Activated gamma-delta T cell treated with Interleukin-2 at 50 U/mL for 16 hours (primary cell): Measurements from ENCODE around the gene GDF2.

Experiments used
- DNase-seq: peaks from one replicate; pipeline ENCODE4 v3.0.0-alpha.2; 2020

Gene GDF2

DNA sequence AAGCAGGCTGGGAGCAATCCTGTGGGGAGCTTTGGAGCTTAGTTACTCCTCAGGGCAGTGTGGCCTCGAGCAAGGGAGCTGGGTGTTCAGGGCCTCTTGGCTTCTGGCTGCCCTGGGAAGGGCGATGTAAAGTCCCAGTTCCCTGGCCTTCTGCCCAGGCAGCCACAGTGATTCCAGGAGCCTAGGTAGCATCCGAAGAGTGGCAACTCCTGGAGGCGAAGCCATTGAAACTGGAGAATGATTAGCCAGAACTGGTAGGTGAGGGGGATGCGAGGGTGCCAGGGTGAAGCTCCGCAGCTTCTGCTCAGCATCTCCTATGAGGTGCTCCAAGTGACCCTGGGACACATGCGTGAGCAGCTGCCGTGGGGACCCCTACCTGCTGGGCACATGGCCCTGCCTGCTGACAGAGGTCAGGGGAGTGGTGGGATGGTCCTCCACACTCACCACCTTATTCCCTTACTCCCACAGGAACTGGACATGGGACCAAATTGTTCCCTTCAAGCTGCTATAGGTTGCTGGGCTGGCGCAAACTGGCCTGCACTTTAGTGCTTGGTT lies 7.8 kb upstream of the GDF2 start:
- DNase-seq: no peak

- no peak for DNase-seq
Observed at GRCh38 chr10:47315421-47315820, 6.8 kb upstream of the GDF2 start.

DNA sequence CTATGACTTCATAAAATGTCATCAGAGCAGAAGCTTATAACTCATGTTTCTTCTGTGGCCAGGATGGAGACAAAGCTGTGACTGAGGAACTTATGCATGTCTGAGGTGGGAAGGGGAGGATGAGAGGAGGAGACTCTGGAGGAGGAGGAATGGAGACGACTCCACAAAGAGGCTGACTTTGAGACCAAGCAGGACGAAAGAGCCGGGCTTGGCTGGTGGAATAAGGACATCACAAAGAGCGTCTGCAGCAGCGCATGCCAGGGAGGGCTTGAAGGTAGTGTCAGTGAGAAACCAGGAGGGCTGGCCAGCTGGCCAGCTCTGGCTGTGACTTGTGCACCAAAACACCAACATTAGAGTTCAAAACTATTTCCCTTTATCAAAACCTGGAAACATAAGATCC lies 6.1 kb upstream of the GDF2 start:
- DNase-seq: no peak

DNA sequence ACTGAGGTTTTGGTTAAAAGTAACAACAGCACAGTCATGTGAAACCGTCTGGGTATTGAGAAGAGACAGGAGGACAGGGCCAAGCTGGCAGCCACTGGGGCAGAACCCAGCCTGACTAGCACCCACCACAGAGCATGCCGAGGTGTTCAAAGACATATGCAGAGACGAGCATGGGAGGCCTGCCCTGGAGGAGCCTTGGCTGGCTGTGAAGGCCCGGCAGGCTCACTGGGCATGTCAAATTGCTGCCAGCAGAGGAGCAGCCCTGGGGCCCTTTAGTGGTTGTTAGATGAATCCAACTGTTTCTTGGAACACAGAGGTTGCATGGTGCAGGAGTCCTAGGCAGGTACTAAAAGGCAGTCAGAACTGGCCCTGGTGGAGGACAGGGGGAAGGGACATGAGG lies 5.0 kb upstream of the GDF2 start:
- no peak for DNase-seq

GRCh38 chr10:47318706-47319105 lies 3.5 kb upstream of the GDF2 start:
- DNase-seq: no peak

DNA sequence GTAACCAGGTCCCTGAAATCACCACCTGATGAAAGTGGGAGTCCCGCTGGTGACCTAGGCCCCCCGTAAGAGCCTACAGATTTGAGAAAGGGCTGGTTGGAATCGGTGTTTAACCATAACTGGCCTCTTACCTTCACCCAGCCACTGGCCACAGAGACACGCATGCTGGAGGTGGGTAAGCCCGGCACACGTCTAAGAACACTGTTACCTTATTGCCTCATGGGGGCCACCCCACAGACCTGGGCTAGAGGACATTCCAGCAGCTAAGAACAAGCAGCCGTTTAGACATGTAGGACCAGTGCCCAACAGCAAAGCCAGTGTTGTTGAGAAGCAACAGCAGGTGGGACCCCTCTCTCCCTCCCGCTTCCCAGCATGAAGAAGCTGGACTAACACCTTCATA lies 2.5 kb upstream of the GDF2 start:
- DNase-seq: no peak

GRCh38 chr10:47320812-47321211 lies 1.4 kb upstream of the GDF2 start:
- no peak for DNase-seq

DNA sequence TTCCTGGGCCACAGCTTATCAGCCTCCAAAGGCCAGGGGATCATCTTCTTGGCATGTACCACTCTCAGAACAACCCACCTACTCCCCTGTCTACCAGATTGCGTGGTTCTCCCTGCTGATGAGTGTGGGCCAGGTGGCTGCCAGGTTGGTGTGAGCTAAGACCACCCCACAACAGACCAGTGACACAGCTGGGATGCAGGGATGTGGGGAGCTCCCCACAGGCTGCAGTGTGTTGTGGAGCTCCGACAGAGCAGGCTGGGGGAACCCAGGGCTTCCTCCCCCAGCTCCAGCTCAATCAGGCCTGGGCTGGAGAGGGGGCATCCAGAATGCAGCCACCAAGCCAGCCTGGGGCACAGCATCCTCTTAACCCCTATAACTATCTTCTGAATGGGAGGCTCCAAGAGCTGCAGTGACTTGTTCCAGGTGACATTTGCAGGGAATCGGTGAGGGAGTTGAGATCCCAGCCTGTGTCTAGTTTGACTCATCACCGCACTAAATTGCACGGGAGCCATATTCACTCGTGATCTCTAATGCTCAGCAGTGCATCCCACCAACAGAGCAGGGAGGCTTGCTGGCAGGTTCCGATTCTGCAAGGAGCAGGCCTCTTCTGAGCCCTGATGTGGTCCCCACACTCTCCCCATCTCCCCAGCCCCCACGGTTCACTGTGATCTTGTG lies 596 bp upstream of the GDF2 start:
- no peak for DNase-seq

GRCh38 chr10:47323087-47323486 lies 833 bp downstream of the GDF2 start:
- no peak for DNase-seq

DNA sequence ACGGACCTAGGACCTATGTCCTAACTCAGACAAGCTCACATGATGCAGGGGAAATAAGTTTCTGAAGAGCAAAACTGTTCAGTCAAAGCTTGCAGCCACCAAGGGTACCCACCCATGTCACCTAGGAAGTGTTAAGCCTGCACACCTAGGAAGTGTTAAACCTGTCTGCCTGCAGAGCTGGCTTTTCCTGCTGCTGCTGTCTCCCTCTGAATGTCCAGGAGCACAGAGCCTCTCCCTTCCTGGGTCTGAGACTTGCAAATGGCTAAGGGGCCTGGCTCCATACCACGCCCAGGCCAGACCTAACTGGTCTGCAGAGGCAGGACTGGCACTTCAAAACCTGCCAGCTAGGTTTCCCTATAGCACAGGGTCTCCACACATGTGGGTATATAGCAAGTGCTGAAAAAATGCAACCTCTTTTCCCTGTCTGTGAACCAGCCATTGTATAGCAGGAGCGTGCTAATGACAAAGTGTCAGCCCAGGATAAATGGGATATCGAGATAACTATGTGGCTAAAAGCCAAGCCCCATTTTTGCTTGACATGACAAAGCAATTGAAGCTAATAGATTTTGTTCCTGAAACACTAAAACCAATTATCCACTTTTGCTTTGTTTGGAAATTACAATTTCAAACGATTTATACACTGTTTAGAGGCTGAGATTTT lies 1.5 kb downstream of the GDF2 start:
- DNase-seq: no peak

- DNase-seq: no peak
Observed at GRCh38 chr10:47325303-47326291, 3.3 kb downstream of the GDF2 start.

DNA sequence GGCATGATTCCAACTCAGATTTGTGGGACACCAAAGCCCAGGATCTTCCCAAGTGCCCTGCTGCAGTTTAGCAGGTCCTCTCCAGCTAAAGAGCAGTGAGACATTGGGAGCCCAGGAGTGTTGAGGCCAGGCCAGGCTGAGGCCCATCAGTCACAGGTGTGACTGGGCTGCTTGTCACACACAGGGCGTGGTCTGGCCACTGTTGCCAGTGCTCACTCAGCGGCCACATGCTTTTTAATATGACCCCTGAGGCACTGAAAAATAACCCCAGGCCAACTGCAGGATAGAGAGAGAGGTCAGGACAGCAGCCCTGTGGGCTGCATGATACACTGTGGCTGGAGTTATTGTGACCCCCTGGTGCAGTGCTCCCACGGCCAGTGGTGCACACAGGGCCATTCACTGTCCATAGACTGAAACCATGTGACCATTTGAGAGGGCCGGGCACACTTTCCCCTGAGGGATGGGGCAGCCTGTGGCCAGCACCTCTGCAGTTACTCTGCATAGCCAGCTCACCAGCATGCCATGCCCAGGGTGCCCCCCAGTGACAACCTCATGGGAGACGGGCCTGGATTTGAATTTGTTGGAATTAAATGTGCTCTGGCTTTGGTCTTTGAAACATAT lies 4.2 kb downstream of the GDF2 start:
- no peak for DNase-seq

- no peak for DNase-seq
Observed at GRCh38 chr10:47326927-47327330, 4.7 kb downstream of the GDF2 start.

DNA sequence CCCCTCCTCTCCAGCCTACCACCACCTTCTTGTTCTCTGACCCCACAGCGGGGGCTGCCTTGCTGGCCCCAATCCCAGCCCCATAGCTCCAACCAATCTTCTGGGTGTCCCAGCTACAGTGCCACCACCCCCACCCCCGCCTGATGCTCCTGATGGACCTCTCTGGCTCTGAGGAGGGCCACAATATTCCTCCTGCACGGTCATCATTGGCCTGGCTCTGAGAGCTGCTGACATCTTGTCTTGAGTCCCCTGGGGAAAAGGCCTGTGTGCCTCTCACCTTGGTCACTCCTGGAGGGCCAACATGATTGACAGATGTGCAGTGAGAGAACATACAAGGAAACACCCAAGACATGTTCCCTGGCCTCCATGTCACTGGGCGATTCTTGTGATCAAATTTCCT lies 7.6 kb downstream of the GDF2 start:
- DNase-seq: no peak

- DNase-seq: no peak
Observed at GRCh38 chr10:47330366-47330765, 8.1 kb downstream of the GDF2 start.

GRCh38 chr10:47330804-47331203 lies 8.6 kb downstream of the GDF2 start:
- no peak for DNase-seq

DNA sequence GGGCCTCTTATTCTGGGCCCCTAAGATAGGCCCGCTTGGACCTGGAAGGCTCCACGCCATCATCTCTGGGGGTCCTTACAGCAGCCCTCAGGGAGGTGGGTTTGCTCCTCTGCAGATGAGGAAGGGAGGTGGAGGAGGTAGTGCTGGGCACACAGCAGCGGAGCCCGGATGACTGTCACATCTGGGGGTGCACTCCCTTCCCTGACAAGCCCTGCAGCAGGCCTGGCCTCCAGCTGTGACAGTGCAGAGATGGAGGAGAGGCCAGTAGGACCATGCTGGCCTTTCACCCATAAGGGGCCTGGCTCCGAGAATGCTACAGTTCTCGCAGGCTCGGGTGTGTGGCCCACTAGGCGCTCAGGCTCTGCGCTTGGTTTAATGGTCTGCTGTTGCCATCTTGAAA lies 9.2 kb downstream of the GDF2 start:
- no peak for DNase-seq

- no peak for DNase-seq
Observed at GRCh38 chr10:47331954-47332353, 9.7 kb downstream of the GDF2 start.

DNA sequence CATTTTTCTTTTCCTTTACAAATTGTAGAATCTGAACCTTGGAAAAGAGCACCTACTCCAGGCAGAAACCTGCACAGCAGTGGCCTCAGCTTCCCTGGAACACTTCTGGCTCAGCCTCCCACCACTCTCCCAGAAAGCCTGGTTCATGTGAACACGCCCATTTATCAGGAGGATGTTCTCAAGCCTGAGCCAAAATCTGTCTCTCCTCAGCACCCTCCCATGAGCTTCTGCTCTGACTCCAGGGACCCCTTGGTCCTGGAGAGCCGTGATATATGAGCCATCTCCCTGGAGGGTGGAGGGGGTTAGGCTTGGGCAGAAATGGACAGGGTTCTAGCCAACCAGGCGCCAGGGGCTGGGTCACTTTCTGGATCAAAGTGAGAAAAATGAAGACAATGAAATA lies 10.1 kb downstream of the GDF2 start:
- DNase-seq: no peak

GRCh38 chr10:47332946-47333345 lies 10.7 kb downstream of the GDF2 start:
- DNase-seq: no peak

DNA sequence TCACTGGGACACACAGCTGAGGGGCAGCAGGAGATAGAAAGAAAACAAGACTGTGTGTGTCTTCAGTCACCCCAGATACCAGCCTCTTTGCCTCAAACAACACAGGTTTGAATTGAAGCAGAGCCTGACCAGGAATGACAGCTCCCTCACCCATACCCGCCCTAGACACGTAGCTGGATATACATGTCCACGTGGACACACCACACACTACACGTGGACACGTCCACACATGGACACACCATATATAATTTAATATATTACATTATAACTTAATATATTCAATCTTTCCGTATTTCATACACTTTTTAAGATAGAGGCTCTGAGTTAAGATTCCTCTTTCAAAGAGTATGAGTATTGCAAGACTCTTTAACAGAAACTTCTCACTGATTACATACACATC lies 11.3 kb downstream of the GDF2 start:
- DNase-seq: no peak

GRCh38 chr10:47334466-47335295 lies 12.4 kb downstream of the GDF2 start:
- no peak for DNase-seq
